Measurements from ENCODE around the gene HSDL2. TPM values are rescaled to one million over a fixed set of nuclear protein-coding genes. Genes with fewer than 3 reads are reported as not detected.
"Not testable (repeated sequence)": the region's sequence is repeated elsewhere in the genome, so short reads cannot be mapped to it uniquely, and the experiment has no call there.

The HSDL2 gene
- total RNA-seq, 2 experiments from 2014 or later, result 25.9 to 28.5 TPM

- no peaks in the 10 kb centered on the region for H3K4me1 Mint-ChIP-seq (ENCODE audit: low read depth)
- H3K9me3 Mint-ChIP-seq, result no peaks in the 10 kb centered on the region
- no peak overlapping the region for H3K4me3 Mint-ChIP-seq
- no peaks in the 10 kb centered on the region for H3K36me3 Mint-ChIP-seq (ENCODE audit: low read depth)
- CTCF ChIA-PET, result no interaction called here
- H3K27me3 Mint-ChIP-seq (ENCODE audit: low read depth), result no peaks in the 10 kb centered on the region
- no peak for DNase-seq
- no peak overlapping the region for H3K27ac Mint-ChIP-seq
- intact Hi-C loops (cut with micrococcal nuclease), result no loop called here
Measured at GRCh38 chr9:112508377-112508776, 128.5 kb downstream of the HSDL2 start.

GRCh38 chr9:112512377-112512776 is 132.5 kb downstream of the HSDL2 start:
- H3K4me3 Mint-ChIP-seq; H3K9me3 Mint-ChIP-seq; H3K27me3 Mint-ChIP-seq (ENCODE audit: low read depth); CTCF ChIA-PET; H3K4me1 Mint-ChIP-seq (ENCODE audit: low read depth); H3K27ac Mint-ChIP-seq; DNase-seq; H3K36me3 Mint-ChIP-seq (ENCODE audit: low read depth); intact Hi-C loops (cut with micrococcal nuclease): not testable (repeated sequence)

GRCh38 chr9:112516769-112517168 is 136.9 kb downstream of the HSDL2 start:
- CTCF ChIA-PET, result no interaction called here
- Mint-ChIP-seq H3K9me3 (no peaks in the 10 kb centered on the region), H3K4me1 (ENCODE audit: low read depth) (no peaks in the 10 kb centered on the region), H3K4me3 (no peak overlapping the region), H3K27me3 (ENCODE audit: low read depth) (no peaks in the 10 kb centered on the region), H3K36me3 (ENCODE audit: low read depth) (no peaks in the 10 kb centered on the region), H3K27ac (no peak overlapping the region)
- no peak for DNase-seq
- intact Hi-C loops (cut with micrococcal nuclease), result no loop called here

- Mint-ChIP-seq H3K4me1 (ENCODE audit: low read depth) (no peaks in the 10 kb centered on the region), H3K27ac (no peak overlapping the region), H3K27me3 (ENCODE audit: low read depth) (no peaks in the 10 kb centered on the region), H3K4me3 (no peak overlapping the region), H3K36me3 (ENCODE audit: low read depth) (no peaks in the 10 kb centered on the region), H3K9me3 (no peaks in the 10 kb centered on the region)
- CTCF ChIA-PET, result no interaction called here
- intact Hi-C loops (cut with micrococcal nuclease), result no loop called here
- no peak for DNase-seq
Measured at GRCh38 chr9:112520069-112520468, 140.2 kb downstream of the HSDL2 start.

GRCh38 chr9:112520656-112521055 is 140.7 kb downstream of the HSDL2 start:
- Mint-ChIP-seq H3K36me3 (ENCODE audit: low read depth) (no peaks in the 10 kb centered on the region), H3K27me3 (ENCODE audit: low read depth) (no peaks in the 10 kb centered on the region), H3K9me3 (no peaks in the 10 kb centered on the region), H3K27ac (no peak overlapping the region), H3K4me3 (no peak overlapping the region), H3K4me1 (ENCODE audit: low read depth) (no peaks in the 10 kb centered on the region)
- CTCF ChIA-PET, result no interaction called here
- DNase-seq, result no peak
- intact Hi-C loops (cut with micrococcal nuclease), result no loop called here

Other genes starting within 250 kb of the HSDL2 start
- gene SUSD1, start 204.8 kb upstream of the HSDL2 start, total RNA-seq, result 1 to 10 TPM; 1.6 to 2.7 TPM
- 10 to 100 TPM; 87.8 to 92.6 TPM for gene PTBP3, start 46.5 kb upstream of the HSDL2 start, total RNA-seq
- 1 to 10 TPM; 6.7 to 7.6 TPM for gene KIAA1958, start 106.7 kb downstream of the HSDL2 start, total RNA-seq

Data from activated naive CD4-positive, alpha-beta T cell treated with anti-CD3 and anti-CD28 coated beads for 36 hours (primary cell).